Muscle of leg (tissue), 9 donors: Measurements from ENCODE around the gene RIC3. TPM values are rescaled to one million over a fixed set of nuclear protein-coding genes. Genes with fewer than 3 reads are reported as not detected.

Experiments used
- polyA plus RNA-seq, 8 donors: library from polyadenylated mRNA; unstranded; fragments of 120-200 nt; gene quantifications; one replicate each; pipeline versions ENCODE4 v1.2.1 to v1.2.3, GENCODE V29; 2013; ENCODE audit warnings: inconsistent platforms in 1 of 8, low replicate concordance in 1 of 8; ENCODE audit not compliant: insufficient read length in 8 of 8, insufficient read depth in 1 of 8
- total RNA-seq: library from RNA; stranded (reverse); fragments of 120-200 nt; gene quantifications from one replicate; pipeline ENCODE4 v1.2.4, GENCODE V29; 2013

RIC3 gene
- total and polyA plus RNA-seq, 9 donors: 0.18 to 1.7 (median 0.39) TPM

Other genes starting within 250 kb of the RIC3 start
- gene OR10A6, start 237.8 kb downstream of the RIC3 start, total RNA-seq: not detected
- not detected for gene OR10A6, start 237.8 kb downstream of the RIC3 start, polyA plus RNA-seq
- not detected for gene OR10A3, start 227.3 kb downstream of the RIC3 start, total RNA-seq
- gene OR10A3, start 227.3 kb downstream of the RIC3 start, polyA plus RNA-seq: under 1 TPM in 3 of 8 donors, not detected in 5; 0.04 to 0.17 (median 0.12) TPM
- gene NLRP10, start 203.6 kb downstream of the RIC3 start, total RNA-seq: not detected
- gene NLRP10, start 203.6 kb downstream of the RIC3 start, polyA plus RNA-seq: not detected
- 428 TPM for gene EIF3F, start 181.7 kb downstream of the RIC3 start, total RNA-seq
- 100 to 1,000 TPM; 386 to 452 (median 409) TPM for gene EIF3F, start 181.7 kb downstream of the RIC3 start, polyA plus RNA-seq
- 16.7 TPM for gene TUB, start 87.8 kb downstream of the RIC3 start, total RNA-seq
- gene TUB, start 87.8 kb downstream of the RIC3 start, polyA plus RNA-seq: 10 to 100 TPM in 7 of 8 donors, 1 to 10 TPM in 1; 9.5 to 20.3 (median 15.0) TPM
- gene LMO1, start 94.9 kb upstream of the RIC3 start, total RNA-seq: 1.3 TPM
- gene LMO1, start 94.9 kb upstream of the RIC3 start, polyA plus RNA-seq: 1 to 10 TPM in 6 of 8 donors, under 1 TPM in 2; 0.59 to 3.4 (median 2.0) TPM